GM23338 (cell line): Measurements from ENCODE around the gene PRKAR1A.

Experiments used
- CTCF ChIP-seq, 2 experiments: fragments of 200-600 bp in 1 of 2; sonication (generic) in 1 of 2; conservative IDR thresholded peaks; 2 replicates each; pipeline versions ENCODE4 v1.5.1 to v1.6.1; 2016 to 2017; ENCODE audit warnings: antibody characterized with exemption in 2 of 2, low read depth in 2 of 2, mild to moderate bottlenecking in 2 of 2, moderate library complexity in 1 of 2
- ETS1 ChIP-seq: IDR thresholded peaks from 2 replicates; pipeline ENCODE4 v1.6.1; 2016; ENCODE audit warnings: antibody characterized with exemption
- POLR2AphosphoS5 ChIP-seq: IDR thresholded peaks from 2 replicates; pipeline ENCODE4 v1.6.1; 2016; ENCODE audit warnings: antibody characterized with exemption, low read depth

- TF ChIP-seq ETS1, result no peak
- TF ChIP-seq CTCF (conservative IDR thresholded peaks at IDR 0.05; ENCODE audit: low read depth in 2 of 2), result no peak
- TF ChIP-seq POLR2AphosphoS5, result no peak
Measured at GRCh38 chr17:68534695-68535088, 22.5 kb downstream of the PRKAR1A start.
